HUDEP-2 (cell line): Measurements from ENCODE around the gene REEP3.
A peak's percentile ranks its signal among the peaks of the same experiment; 100 is the strongest.

Source experiments
- DNase-seq, 76 experiments: peaks; one replicate each; lab custom pipeline; 2025; ENCODE audit not compliant: unreplicated experiment in 76 of 76; lab: John Stamatoyannopoulos, UW

Gene REEP3

GRCh38 chr10:63505562-63505961, 15.6 kb upstream of the REEP3 start:
- DNase-seq: no peak

GRCh38 chr10:63506554-63506953, 14.6 kb upstream of the REEP3 start:
- no peak for DNase-seq

DNA sequence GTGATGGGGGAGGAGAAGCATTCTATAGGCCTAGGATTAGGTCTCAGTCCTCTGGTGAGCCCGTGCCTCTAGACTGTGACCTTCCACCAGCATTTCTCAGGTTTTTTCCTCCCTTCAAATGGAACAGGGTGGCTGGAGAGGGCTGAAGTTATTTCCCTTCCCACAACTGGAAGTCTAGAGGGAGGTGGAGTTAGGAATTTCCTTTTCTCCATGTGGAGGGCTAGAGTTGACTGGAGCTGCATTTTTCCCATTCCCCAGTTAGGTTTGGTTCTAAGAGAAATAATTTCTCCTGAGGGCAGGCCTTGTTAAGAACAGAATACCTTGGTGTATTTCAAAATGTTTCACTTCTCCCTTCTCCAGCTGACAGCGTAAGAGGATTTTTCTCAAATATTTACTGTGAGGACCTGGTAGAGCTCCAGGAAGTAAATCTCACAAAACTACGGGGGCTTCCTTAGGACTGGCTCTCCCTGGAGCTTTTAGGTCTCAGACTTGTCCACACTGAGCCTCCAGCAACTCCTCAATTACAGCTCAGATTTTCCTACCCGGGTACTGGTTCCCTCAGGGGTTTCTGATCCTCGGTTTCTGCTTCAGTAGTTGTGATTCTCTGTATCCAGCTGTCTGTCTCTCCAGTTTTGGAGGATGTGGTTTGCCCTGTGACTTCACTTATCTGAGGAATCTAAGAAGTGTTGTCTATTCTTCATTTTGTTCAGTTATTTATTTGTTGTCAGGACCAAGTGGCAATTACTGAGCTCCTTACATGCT, 6.0 kb upstream of the REEP3 start:
- no peak for DNase-seq

- DNase-seq: no peak
Observed at GRCh38 chr10:63516207-63516606, 5.0 kb upstream of the REEP3 start.

DNA sequence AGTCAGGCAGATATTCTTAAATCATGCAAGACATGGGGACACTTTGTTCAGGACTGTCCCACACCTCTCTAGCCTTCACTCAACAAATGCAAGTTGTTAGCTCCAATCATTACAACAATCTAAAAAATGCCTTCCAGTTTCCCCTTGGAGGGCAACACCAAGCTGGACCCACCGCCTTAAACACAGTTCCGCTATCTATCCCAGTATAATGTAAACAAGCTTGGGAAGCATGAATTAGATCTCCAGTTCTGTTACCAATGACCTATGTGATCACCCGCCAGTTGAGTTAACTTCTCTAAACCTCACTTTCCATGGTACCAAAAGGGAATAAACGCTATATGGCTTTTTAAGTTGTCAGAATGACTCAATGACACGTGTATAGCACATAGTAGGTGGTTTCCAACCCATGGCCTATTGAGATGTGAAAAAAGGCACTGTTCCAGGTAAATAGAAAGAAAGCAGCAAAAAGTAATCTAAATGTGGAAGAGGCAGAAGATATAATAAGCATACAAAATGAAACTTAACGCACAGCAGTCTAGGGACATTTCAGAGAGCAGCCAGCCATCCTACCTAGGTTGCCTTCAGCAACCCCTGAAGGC, 2.4 kb upstream of the REEP3 start:
- DNase-seq: no peak

GRCh38 chr10:63521416-63522276, 445 bp downstream of the REEP3 start:
- DNase-seq: peak in 59 of 76 experiments; percentile 4 to 66 (median 40)

- peak in 1 of 76 experiments; percentile 18 for DNase-seq
Observed at GRCh38 chr10:63522277-63522687, 1.1 kb downstream of the REEP3 start.

DNA sequence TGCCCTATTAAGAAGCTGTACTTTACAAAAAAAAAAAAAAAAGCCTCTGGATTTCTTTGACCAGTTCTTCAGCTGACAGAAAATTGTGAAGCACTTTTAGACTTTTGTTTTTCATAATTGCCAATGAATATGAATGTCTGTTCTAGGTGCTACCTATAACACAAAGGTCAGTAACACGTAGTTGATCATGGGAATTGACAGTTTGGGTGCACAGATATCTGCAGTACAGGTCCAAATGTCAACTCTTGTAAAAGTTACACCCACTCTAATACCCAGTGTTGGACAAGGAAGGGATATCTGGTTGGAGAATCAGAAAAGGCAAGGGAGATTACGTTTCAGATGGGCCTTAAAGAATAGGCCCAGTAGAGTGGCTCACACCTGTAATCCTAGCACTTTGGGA, 1.8 kb downstream of the REEP3 start:
- no peak for DNase-seq

DNA sequence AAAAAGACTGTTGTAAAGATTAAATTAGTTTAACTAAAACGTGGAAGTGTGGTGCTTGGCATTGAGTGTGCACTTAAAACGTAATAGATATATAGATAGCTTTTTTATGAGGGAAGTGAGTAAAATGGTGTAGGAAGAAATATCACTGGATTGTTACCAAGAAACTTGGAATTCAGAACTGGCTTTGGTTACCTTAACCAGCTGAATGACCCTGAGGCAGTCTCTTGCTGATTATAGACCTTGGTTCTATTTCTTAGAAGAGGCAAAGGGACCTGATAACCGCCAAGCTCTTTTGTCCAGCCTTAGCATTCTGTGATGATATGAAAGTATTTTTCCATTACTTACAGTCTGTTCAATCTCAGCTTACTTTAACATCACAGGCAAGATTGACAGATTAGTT, 3.8 kb downstream of the REEP3 start:
- no peak for DNase-seq

DNA sequence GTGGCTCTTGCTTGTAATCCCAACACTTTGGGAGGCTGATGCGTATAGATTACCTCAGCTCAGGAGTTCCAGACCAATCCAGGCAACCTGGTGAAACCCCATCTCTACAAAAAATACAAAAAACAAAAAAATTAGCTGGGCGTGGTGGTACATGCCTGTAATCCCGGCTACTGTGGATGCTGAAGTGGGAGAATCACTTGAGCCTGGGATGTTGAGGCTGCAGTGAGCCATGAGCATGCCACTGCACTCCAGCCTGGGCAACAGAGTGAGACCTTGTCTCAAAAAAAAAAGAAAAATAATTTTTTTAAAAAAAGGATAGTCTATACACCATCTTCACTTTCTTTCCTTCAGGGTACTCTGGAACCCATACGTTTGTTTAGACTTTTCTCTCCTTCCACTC, 6.2 kb downstream of the REEP3 start:
- DNase-seq: no peak

GRCh38 chr10:63528084-63528744, 7.0 kb downstream of the REEP3 start:
- no peak for DNase-seq

GRCh38 chr10:63530409-63530808, 9.2 kb downstream of the REEP3 start:
- DNase-seq: no peak

DNA sequence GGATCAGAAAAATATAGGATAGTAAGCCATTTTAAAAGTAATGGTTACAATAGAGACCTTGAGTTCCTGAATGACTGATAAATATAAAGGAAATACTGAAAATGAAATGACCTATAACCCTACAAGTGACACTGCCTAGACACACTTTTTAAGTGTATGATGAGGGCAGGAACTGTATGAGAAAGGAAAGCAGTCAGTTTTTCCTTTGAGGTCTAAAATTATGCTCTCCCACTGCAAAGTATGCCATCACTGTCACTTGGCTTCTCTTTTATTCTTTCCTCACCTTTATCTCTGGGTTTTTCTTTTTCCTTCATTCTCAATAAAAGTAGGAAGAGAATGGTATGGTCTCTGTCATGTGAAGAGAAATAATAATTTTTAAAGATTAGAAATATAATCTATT, 13.5 kb downstream of the REEP3 start:
- DNase-seq: no peak

GRCh38 chr10:63536698-63537097, 15.5 kb downstream of the REEP3 start:
- no peak for DNase-seq

DNA sequence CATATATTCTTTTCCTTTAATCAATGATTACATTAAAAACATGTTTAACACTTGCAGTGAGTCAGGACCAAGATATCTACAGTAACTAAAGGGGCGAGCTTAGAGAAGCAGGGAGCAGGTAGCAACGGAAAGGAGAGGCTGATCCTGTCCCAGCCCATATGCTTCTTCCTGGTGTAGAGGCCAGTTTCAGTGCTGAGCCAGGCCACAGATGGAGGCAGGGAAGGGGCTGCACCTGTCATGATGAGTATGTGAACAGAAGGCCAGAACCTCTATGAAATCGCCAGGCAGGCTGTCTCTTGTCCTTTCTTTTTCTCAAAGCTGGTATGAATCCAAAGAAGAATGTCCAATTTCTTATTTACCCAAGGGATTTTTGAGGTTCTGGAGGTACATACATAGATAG, 16.3 kb downstream of the REEP3 start:
- no peak for DNase-seq

- DNase-seq: no peak
Observed at GRCh38 chr10:63539377-63539776, 18.2 kb downstream of the REEP3 start.

- DNase-seq: no peak
Observed at GRCh38 chr10:63539994-63540393, 18.8 kb downstream of the REEP3 start.

DNA sequence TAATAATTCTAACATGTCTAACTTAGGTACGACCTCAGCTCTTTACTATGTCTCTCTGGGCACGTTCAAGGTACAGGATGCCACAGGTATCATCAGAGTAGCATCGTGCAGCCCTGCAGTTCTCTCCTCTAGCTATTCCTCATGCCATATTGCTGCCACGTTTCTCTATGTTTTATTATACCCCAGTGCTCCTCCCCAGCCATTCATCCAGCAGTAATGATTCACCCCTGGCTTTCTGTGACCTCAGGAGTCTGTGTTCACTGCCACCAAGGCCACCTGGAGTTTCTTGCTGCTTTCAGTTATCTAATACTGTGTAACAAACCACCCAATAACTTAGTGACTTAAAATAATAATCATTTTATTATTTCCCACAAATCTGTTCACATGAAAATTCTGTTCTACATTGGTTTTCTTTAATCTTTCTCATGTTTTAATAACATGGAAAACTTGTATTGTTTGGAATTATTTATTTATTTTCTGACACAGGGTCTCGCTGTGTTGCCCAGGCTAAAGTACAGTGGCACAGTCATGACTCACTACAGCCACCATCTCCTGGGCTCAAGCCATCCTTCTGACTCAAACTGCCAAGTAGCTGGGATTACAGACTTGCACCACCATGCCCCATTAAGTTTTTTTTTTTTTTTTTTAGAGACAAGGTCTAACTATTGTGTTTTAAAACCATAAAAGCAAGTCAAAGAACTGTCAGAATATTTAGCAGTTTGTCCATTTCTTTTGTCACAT, 21.8 kb downstream of the REEP3 start:
- no peak for DNase-seq

DNA sequence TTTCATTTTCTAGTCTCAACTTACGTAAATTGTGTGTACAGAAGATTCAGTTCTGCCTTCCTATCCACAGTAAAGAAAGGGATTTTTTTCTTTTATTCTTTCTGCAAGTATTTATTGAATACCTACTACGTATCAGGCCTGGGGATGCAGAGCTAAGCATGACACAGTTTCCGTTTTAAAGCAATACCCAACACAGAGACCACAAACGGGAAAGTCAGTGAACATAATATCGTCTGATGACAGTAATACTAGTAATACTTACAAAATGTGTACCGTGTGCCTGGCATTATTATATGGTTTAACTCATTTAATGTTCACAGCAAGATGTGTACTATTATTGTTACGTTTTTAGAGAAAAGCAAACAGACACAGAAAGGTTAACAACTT, 22.4 kb downstream of the REEP3 start:
- DNase-seq: no peak

DNA sequence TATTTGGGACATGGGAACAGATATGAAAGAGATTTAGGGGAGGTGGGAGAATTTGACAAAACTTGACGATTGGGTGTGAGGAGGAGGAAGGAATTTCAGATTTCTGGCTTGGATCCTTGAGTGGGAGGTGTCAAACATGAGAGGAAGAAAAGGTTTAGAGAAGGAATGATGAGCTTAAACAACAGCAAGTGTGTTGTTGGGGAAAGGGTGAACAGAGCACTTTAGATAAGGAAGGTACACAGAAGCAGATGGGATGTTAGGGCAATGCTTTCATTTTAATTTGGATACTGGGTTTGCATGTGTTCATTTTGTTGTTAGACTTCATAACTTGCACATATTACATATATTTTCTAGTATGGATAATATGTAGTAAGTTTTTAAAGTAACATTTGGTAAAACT, 23.2 kb downstream of the REEP3 start:
- DNase-seq: no peak
